ENCODE data around the gene EVC2. TPM values are rescaled to one million over a fixed set of nuclear protein-coding genes. Genes with fewer than 3 reads are reported as not detected.

Gene EVC2
- total RNA-seq, 1 donor from 2014 or later = 16.9 TPM

DNA sequence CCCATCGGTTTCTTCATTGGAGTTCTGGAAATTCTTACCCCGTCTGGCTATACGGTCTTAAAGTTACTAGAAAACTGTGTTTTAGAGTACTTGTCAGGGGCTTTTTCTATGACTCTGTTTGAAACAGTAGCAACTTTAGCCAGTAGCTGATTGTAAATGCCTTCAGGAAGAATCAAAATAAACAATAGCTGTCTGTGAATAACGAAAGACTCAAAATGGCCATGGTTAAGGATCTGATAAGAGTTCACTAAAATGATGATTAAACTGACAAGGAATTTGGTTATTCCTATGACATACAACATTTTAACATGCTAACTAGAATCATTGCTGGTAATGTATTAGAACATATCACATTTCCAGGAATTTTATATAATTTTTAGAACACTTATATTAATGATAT lies 191.0 kb downstream of the EVC2 start:
- peaks cover 2% of the 10 kb centered on the region for H3K4me1 Mint-ChIP-seq

DNA sequence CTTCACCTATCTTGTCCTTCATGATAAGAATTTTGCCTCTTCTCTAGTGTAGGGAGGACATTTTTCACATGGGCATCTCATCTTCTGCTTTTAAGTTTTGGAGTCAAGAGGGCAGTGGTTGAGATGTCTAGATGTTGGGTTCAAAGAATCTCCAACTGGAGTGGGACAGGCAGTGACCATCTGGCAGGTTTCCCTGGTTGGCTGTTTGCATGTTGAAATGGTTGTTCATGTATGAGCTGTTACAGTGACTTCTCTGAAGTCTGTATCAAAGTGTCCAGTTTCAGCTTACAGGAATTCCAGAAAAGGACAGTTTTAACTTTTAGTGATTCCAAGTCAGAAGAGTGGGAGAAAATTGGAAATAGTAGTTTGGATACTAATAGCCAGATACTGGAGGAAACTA lies 192.7 kb downstream of the EVC2 start:
- no peak overlapping the region for H3K4me3 Mint-ChIP-seq
- H3K27me3 Mint-ChIP-seq (ENCODE audit: low read depth) = no peaks in the 10 kb centered on the region
- no peak for DNase-seq (ENCODE audit: low spot score in 2 of 2, unreplicated experiment in 2 of 2)
- peaks cover 22% of the 10 kb centered on the region for H3K36me3 Mint-ChIP-seq
- H3K9me3 Mint-ChIP-seq = peaks cover 29% of the 10 kb centered on the region
- H3K4me1 Mint-ChIP-seq = peaks cover 2% of the 10 kb centered on the region
- no peak overlapping the region for H3K27ac Mint-ChIP-seq
- TF ChIP-seq, protein P1, sequence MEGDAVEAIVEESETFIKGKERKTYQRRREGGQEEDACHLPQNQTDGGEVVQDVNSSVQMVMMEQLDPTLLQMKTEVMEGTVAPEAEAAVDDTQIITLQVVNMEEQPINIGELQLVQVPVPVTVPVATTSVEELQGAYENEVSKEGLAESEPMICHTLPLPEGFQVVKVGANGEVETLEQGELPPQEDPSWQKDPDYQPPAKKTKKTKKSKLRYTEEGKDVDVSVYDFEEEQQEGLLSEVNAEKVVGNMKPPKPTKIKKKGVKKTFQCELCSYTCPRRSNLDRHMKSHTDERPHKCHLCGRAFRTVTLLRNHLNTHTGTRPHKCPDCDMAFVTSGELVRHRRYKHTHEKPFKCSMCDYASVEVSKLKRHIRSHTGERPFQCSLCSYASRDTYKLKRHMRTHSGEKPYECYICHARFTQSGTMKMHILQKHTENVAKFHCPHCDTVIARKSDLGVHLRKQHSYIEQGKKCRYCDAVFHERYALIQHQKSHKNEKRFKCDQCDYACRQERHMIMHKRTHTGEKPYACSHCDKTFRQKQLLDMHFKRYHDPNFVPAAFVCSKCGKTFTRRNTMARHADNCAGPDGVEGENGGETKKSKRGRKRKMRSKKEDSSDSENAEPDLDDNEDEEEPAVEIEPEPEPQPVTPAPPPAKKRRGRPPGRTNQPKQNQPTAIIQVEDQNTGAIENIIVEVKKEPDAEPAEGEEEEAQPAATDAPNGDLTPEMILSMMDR (IDR thresholded peaks at IDR 0.05; ENCODE audit: unreplicated experiment) = no peak

More for the DNA sequence above, 191.0 kb downstream of the EVC2 start:
- TF ChIP-seq, protein P1 (IDR thresholded peaks at IDR 0.05; ENCODE audit: unreplicated experiment) = no peak
- H3K27ac Mint-ChIP-seq = no peak overlapping the region
- no peak for DNase-seq (ENCODE audit: low spot score in 2 of 2, unreplicated experiment in 2 of 2)
- peaks cover 24% of the 10 kb centered on the region for H3K36me3 Mint-ChIP-seq
- peaks cover 31% of the 10 kb centered on the region for H3K9me3 Mint-ChIP-seq
- no peaks in the 10 kb centered on the region for H3K27me3 Mint-ChIP-seq (ENCODE audit: low read depth)
- no peak overlapping the region for H3K4me3 Mint-ChIP-seq

Other genes starting within 250 kb of the EVC2 start
- gene EVC, start 2.6 kb upstream of the EVC2 start, total RNA-seq = 48.4 to 51.4 TPM (median 49.4 TPM) in 3 replicates
- gene CRMP1, start 184.5 kb upstream of the EVC2 start, total RNA-seq = 14.6 to 16.5 TPM (median 15.7 TPM) in 3 replicates